B cell (primary cell): ENCODE data around the gene DAAM2. TPM values are rescaled to one million over a fixed set of nuclear protein-coding genes. Genes with fewer than 3 reads are reported as not detected.

Source experiments
- ATAC-seq: fragments of 200-7000 bp; cut with Tn5 transposase; one replicate; pipeline ENCODE4 v1.10.0; 2021; ENCODE audit warnings: low read depth, mild to moderate bottlenecking, moderate number of reproducible peaks, moderate library complexity
- CTCF ChIA-PET: fragments of 350-600 bp; sonication (Branson Sonifier 250); formaldehyde crosslinking; loops from one replicate; lab custom pipeline; 2021; ENCODE audit warnings: antibody characterized with exemption, inconsistent platforms; lab: Charles Lee
- POLR2A ChIA-PET: fragments of 350-600 bp; sonication (Branson Sonifier 250); formaldehyde crosslinking; loops from one replicate; lab custom pipeline; 2021; ENCODE audit warnings: antibody characterized with exemption; lab: Charles Lee
- DNase-seq: peaks from one replicate; pipeline ENCODE4 v3.0.0; 2013
- H2AFZ ChIP-seq: 2 replicates; pipeline ENCODE4 v1.6.1; 2012; ENCODE audit warnings: mild to moderate bottlenecking, low read depth, low read length; ENCODE audit not compliant: insufficient read depth, poor library complexity, severe bottlenecking
- H3K27ac ChIP-seq, 2 donors: 1 replicate in 1 of 2; 2 replicates in 1 of 2; pipeline ENCODE4 v1.5.1; 2012 to 2013; ENCODE audit warnings: low read length in 2 of 2, mild to moderate bottlenecking in 2 of 2, moderate library complexity in 1 of 2
- H3K27me3 ChIP-seq, 4 experiments: fragments of 200-600 bp in 1 of 4; sonication (generic) in 1 of 4; replicated peaks in 1 of 4; 1 replicate in 2 of 4; 2 replicates in 2 of 4; pipeline versions ENCODE4 v1.6.1 to v1.7.0; 2013 to 2016; ENCODE audit warnings: low read length in 3 of 4, mild to moderate bottlenecking in 2 of 4, mixed read lengths in 1 of 4, moderate library complexity in 1 of 4; ENCODE audit not compliant: insufficient read depth in 4 of 4, control insufficient read depth in 3 of 4; ENCODE audit errors: control extremely low read depth in 1 of 4
- H3K36me3 ChIP-seq, 2 experiments: replicated peaks in 1 of 2; 1 replicate in 1 of 2; 2 replicates in 1 of 2; pipeline versions ENCODE4 v1.6.1 to v1.7.1; 2013; ENCODE audit warnings: low read length in 1 of 2; ENCODE audit not compliant: insufficient read depth in 2 of 2, control insufficient read depth in 1 of 2; ENCODE audit errors: control extremely low read depth in 1 of 2, extremely low read depth in 1 of 2
- H3K4me1 ChIP-seq, 2 donors: fragments of 200-600 bp in 1 of 2; sonication (generic) in 1 of 2; 1 replicate in 1 of 2; 2 replicates in 1 of 2; pipeline versions ENCODE4 v1.5.1 to v1.6.1; 2013 to 2017; ENCODE audit warnings: low read length in 2 of 2; ENCODE audit not compliant: control insufficient read depth in 2 of 2, insufficient read depth in 2 of 2
- H3K4me2 ChIP-seq: replicated peaks from 2 replicates; pipeline ENCODE3; 2012; ENCODE audit warnings: mild to moderate bottlenecking, low read depth, low read length; ENCODE audit not compliant: poor library complexity, severe bottlenecking
- H3K4me3 ChIP-seq, 5 experiments: fragments of 200-600 bp in 1 of 5; sonication (generic) in 1 of 5; 1 replicate in 3 of 5; 2 replicates in 2 of 5; pipeline versions ENCODE4 v1.5.1 to v1.7.0; 2011 to 2016; ENCODE audit warnings: low read length in 4 of 5, mild to moderate bottlenecking in 4 of 5, low read depth in 2 of 5, control low read depth in 1 of 5, moderate library complexity in 1 of 5; ENCODE audit not compliant: insufficient read depth in 1 of 5; ENCODE audit errors: control extremely low read depth in 1 of 5, extremely low read depth in 1 of 5
- H3K79me2 ChIP-seq: fragments of 200-600 bp; sonication (generic); one replicate; pipeline ENCODE4 v1.6.0; 2016; ENCODE audit warnings: low read length; ENCODE audit not compliant: control insufficient read depth, insufficient read depth
- H3K9ac ChIP-seq: fragments of 200-600 bp; sonication (generic); 2 replicates; pipeline ENCODE4 v1.6.1; 2017; ENCODE audit warnings: mild to moderate bottlenecking, low read length, moderate library complexity
- H3K9me3 ChIP-seq, 3 donors: one replicate each; pipeline versions ENCODE4 v1.6.1 to v1.7.1; 2013; ENCODE audit warnings: low read length in 2 of 3; ENCODE audit not compliant: control insufficient read depth in 2 of 3, insufficient read depth in 1 of 3; ENCODE audit errors: control extremely low read depth in 1 of 3
- H4K20me1 ChIP-seq: 2 replicates; pipeline ENCODE4 v1.6.0; 2012; ENCODE audit warnings: mild to moderate bottlenecking, low read length; ENCODE audit not compliant: insufficient read depth, control insufficient read depth, poor library complexity, severe bottlenecking
- H3K27ac Mint-ChIP-seq: one replicate; pipeline ENCODE4 v1.8.0; 2021; ENCODE audit warnings: mixed read lengths
- H3K27me3 Mint-ChIP-seq: one replicate; pipeline ENCODE4 v1.8.0; 2021; ENCODE audit warnings: mixed read lengths
- H3K4me1 Mint-ChIP-seq: one replicate; pipeline ENCODE4 v1.8.0; 2021; ENCODE audit warnings: mixed read lengths
- H3K4me3 Mint-ChIP-seq: one replicate; pipeline ENCODE4 v1.8.0; 2021; ENCODE audit warnings: mixed read lengths
- H3K9me3 Mint-ChIP-seq: one replicate; pipeline ENCODE4 v1.8.0; 2022; ENCODE audit warnings: mixed read lengths; ENCODE audit not compliant: insufficient read depth
- EZH2 ChIP-seq: IDR thresholded peaks from 2 replicates; pipeline ENCODE4 v1.6.1; 2012; ENCODE audit warnings: borderline replicate concordance, low read depth, mild to moderate bottlenecking, moderate library complexity, low read length; ENCODE audit not compliant: insufficient read depth, poor library complexity, severe bottlenecking
- WGBS: methylation state at CpG from one replicate; pipeline ENCODE4 v1.1.5; 2013; ENCODE audit warnings: missing lambda C conversion rate; ENCODE audit not compliant: insufficient coverage; 5-methylcytosine and 5-hydroxymethylcytosine counted together
- intact Hi-C: fragments of 100-400 bp; cut with micrococcal nuclease; formaldehyde crosslinking; loops from one replicate; pipeline ENCODE4 v1.10.0; 2022
- polyA plus RNA-seq: library from polyadenylated mRNA; depleted of rRNA; stranded (reverse); fragments of >200 nt; gene quantifications from 2 replicates; pipeline ENCODE4 v1.2.3, GENCODE V29; 2012
- total RNA-seq, 2 donors: library from RNA; stranded (reverse); fragments of 120-200 nt in 1 of 2; gene quantifications; 1 replicate in 1 of 2; 2 replicates in 1 of 2; pipeline versions ENCODE4 v1.2.3 to v1.2.4, GENCODE V29; 2013 to 2022
- TF ChIP-seq, protein P1 (sequence below): fragments of 200-600 bp; IDR thresholded peaks from one replicate; pipeline ENCODE4 v1.8.0; 2022; ENCODE audit warnings: antibody characterized with exemption, mild to moderate bottlenecking

The DAAM2 gene
- total and polyA plus RNA-seq, 2 donors (not counting 1 experiment from before 2014, with no cell fraction given): not detected

- no peak overlapping the region for H3K27ac Mint-ChIP-seq
- no peak overlapping the region for H3K4me2 ChIP-seq
- no peak overlapping the region for H3K4me3 Mint-ChIP-seq
- H3K9ac ChIP-seq: no peak overlapping the region
- CTCF ChIA-PET: no interaction called here
- no peak overlapping the region for H3K27ac ChIP-seq
- WGBS: 15% methylated on average over 23 of the region's 29 CpGs
- TF ChIP-seq, protein P1, sequence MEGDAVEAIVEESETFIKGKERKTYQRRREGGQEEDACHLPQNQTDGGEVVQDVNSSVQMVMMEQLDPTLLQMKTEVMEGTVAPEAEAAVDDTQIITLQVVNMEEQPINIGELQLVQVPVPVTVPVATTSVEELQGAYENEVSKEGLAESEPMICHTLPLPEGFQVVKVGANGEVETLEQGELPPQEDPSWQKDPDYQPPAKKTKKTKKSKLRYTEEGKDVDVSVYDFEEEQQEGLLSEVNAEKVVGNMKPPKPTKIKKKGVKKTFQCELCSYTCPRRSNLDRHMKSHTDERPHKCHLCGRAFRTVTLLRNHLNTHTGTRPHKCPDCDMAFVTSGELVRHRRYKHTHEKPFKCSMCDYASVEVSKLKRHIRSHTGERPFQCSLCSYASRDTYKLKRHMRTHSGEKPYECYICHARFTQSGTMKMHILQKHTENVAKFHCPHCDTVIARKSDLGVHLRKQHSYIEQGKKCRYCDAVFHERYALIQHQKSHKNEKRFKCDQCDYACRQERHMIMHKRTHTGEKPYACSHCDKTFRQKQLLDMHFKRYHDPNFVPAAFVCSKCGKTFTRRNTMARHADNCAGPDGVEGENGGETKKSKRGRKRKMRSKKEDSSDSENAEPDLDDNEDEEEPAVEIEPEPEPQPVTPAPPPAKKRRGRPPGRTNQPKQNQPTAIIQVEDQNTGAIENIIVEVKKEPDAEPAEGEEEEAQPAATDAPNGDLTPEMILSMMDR: no peak
- no peak for TF ChIP-seq EZH2
- no peak overlapping the region for H3K4me3 ChIP-seq
- intact Hi-C loops: no loop called here
- H4K20me1 ChIP-seq: no peaks in the 10 kb centered on the region
- H3K4me1 Mint-ChIP-seq: no peaks in the 10 kb centered on the region
- peaks cover 0 to 29% (median 16%) of the 10 kb centered on the region in 4 experiments for H3K27me3 ChIP-seq
- DNase-seq (no peak), ATAC-seq (no peak)
- H3K27me3 Mint-ChIP-seq: peaks cover 57% of the 10 kb centered on the region
- peaks cover 0 to 3% of the 10 kb centered on the region in 2 donors for H3K4me1 ChIP-seq
- no peak overlapping the region for H2AFZ ChIP-seq
- no peaks in the 10 kb centered on the region for H3K79me2 ChIP-seq
- H3K9me3 ChIP-seq: no peaks in the 10 kb centered on the region
- POLR2A ChIA-PET: no interaction called here
- H3K9me3 Mint-ChIP-seq: no peaks in the 10 kb centered on the region
- no peaks in the 10 kb centered on the region for H3K36me3 ChIP-seq
Observed at GRCh38 chr6:39792540-39793450, 619 bp downstream of the DAAM2 start.

DNA sequence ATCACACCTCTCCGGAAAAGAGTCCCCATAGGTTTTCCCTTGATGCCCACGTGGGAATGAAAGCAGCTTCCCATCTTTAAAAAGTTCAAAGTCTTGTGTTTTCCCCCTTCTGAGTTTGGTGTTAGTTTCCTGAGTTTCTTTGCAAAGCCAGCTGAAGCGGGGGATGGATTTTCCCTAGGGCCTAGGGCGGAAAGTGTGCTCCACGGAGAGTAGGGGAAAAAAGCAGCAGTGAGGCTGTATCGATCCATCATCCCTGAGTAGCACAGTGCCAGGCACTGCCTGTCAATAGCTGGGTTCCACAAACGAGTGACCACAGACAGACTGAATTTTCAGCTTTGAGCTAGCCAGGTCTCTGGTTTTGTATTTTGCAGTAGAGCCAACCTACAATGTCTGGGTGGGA is 1.3 kb downstream of the DAAM2 start:
- no peak overlapping the region for H2AFZ ChIP-seq
- ChIA-PET CTCF (no interaction called here), POLR2A (no interaction called here)
- H3K9me3 ChIP-seq: no peaks in the 10 kb centered on the region
- WGBS: 68% methylated on average over 7 of the region's 7 CpGs
- H3K27me3 ChIP-seq: peaks cover 0 to 29% (median 16%) of the 10 kb centered on the region in 4 experiments
- no peak overlapping the region for H3K27ac Mint-ChIP-seq
- H3K4me3 Mint-ChIP-seq: no peak overlapping the region
- peaks cover 55% of the 10 kb centered on the region for H3K27me3 Mint-ChIP-seq
- ATAC-seq (no peak), DNase-seq (no peak)
- no peaks in the 10 kb centered on the region for H3K9me3 Mint-ChIP-seq
- no peak overlapping the region for H3K4me2 ChIP-seq
- H3K4me1 Mint-ChIP-seq: no peaks in the 10 kb centered on the region
- TF ChIP-seq EZH2: no peak
- TF ChIP-seq, protein P1: no peak
- H4K20me1 ChIP-seq: no peaks in the 10 kb centered on the region
- intact Hi-C loops: no loop called here
- H3K4me3 ChIP-seq: no peak overlapping the region
- H3K4me1 ChIP-seq: peaks cover 0 to 3% of the 10 kb centered on the region in 2 donors
- no peaks in the 10 kb centered on the region for H3K36me3 ChIP-seq
- no peaks in the 10 kb centered on the region for H3K79me2 ChIP-seq
- H3K27ac ChIP-seq: no peak overlapping the region
- H3K9ac ChIP-seq: no peak overlapping the region
